NCI-H1417 treated with DMSO at 0.1 percent for 48 hours (cell line): ENCODE measurements around the gene CEP97.
A peak's percentile ranks its signal among the peaks of the same experiment; 100 is the strongest.
"Not testable (repeated sequence)": the region's sequence is repeated elsewhere in the genome, so short reads cannot be mapped to it uniquely, and the experiment has no call there.

Experiments used
- DNase-seq: peaks from one replicate; lab custom pipeline; 2025; lab: John Stamatoyannopoulos, UW

CEP97 gene

DNA sequence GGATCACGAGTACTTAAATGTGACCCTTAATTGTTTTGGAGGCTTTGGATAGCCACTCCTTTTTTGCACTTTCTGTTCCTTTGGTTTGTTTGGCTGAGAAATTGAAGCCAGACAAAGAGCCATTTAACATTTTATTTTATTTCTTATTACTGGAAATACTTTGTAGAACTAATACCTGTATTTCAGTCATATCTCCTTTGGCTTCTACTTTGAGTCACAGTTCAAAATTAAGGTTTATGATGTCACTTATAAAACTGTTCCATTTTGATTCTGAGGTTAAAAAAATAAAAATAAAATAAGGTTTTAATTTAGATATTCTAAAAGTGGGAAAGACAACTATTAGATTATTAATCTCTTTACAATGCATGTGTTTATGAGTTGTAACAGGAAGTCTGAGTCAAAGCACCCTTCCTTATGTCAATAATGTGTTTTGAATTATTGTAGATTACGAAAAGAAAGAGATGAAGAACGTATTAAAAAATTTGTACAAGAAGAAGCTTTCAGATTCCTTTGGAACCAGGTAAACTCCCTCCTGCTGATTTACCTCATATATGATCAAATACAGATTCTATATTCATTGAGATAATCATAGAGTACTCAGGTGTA is 37.7 kb downstream of the CEP97 start:
- DNase-seq: no peak

DNA sequence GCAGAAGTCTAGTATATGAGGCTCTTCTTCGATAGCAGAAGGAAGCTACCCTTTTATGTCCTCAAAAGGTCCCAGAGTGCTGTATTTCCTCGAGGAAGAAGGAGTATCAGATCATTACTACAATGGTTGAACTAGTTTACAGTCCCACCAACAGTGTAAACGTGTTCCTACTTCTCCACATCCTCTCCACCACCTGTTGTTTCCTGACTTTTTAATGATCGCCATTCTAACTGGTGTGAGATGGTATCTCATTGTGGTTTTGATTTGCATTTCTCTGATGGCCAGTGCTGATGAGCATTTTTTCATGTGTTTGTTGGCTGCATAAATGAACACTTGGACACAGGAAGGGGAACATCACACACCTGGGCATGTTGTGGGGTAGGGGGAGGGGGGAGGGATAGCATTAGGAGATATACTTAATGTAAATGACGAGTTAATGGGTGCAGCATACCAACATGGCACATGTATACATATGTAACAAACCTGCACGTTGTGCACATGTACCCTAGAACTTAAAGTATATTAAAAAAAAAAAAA is 53.4 kb downstream of the CEP97 start:
- not testable (repeated sequence) for DNase-seq

DNA sequence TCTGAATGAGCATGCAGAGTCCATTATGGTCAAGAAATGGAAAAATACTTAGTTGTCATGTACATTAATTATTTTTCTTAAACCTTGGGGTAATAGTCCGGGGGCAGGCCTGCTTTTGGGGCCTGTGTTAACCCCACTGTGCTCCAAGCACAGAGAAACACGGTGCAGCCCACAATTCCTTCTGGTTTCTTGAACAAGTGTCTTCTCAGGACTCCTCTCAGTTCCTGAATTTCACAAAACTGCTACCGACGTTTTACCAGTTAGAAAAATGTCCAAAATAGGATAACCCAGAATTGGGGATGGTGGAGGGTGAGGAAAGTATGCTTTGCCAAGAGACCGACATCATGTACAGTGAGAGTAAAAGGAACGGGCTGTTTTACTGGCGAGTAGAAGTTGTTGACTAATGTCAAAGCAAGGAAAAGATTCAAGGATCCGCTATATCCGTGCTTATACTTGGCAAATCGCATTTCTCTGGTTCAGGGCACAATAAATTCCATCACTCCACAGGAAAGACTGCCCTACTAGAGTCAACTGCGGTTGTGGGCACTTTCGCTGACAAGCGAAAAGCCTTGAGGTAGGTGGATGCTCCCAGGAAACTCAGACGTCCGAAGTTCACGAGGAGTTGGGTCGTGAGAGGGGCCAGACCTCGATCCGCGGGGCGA is 54.1 kb downstream of the CEP97 start:
- no peak for DNase-seq

DNA sequence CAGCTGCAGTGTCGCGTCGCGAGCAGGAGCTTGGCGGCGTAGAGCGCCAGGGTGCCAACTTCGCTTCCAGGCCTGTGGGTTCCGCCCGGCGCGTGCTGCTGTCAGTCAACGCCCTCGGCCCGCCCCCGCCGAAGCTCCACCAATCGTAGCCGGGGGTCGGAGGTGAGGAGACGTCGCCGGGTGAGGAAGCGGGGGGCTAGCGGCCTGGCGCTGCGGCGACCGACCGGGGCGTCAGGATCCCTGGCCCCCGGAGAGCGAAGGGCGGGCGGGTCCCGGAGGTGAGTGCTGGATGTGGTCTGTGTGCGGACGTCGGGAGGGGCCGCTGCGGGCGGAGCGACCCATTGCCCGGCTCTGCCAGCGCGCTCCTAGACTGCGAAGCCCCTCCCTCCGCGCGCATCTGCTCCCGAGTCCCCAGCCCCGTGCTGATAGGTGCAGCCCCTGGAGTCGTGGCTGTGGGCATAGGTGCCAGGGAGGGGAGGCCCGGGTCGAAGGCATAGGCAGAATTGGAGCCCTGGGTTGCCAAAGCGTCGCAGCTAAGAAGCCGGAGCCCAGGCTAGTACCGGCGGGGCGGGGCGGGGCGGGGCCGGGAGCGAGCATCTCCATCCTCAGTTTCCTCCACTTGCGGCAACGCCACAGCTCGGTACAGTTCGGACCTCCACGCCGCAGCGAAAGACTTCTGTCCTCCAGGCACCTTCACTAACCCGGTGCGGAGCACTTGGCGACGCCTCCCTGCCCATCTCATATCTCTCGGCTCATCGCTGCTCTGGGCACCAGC is 54.8 kb downstream of the CEP97 start, which contains the start of gene NXPE3:
TSS of gene NXPE3 (plus strand) at position 165 of the 775 bp plus-strand sequence. CDS start 6,386 bp downstream, outside the sequence.
- DNase-seq: peak; percentile 64

DNA sequence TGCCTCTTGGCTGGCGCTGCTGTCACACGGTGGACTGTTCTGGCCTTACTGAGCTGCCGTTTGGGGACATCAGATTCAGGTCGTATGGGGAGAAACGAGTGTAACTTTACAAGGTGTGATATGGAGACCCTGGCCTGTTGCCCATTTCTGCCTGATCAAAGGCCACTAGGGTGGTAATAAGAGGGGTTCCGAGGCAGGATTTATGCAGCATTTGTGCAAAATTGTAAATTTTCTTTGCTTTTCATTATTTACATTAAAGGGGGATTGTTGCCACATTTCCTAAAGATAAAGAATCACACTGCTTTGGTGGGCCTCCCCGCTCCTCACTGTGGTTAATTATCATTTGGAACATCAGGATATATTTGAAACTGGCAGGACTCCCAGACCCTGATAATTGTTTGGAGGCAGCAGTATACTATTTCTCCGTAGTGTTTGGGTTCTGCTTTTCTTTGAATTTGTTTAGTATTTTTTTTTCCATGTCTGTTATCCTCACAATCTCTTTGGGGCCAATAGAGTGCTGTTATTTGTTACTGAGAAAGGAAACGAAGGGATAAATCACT is 55.5 kb downstream of the CEP97 start:
- DNase-seq: no peak

DNA sequence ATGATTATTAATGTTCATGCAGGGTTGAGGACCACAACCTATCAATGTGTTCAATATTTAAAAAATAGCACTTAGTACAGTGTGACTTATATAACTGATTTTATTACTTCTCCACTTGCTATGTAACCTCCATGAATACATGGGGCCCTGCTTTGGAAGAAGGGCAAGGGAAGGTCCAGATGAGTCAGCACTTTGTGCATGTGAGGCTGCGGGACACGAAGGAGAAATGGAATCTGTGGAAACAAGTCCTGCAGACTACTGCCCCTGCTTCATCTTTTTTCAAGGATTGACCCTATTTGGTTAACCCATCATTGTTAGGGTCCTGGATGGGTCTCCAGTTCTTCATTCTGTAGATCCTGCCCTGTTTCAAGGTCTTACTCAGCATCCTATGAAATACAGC is 56.2 kb downstream of the CEP97 start:
- no peak for DNase-seq

DNA sequence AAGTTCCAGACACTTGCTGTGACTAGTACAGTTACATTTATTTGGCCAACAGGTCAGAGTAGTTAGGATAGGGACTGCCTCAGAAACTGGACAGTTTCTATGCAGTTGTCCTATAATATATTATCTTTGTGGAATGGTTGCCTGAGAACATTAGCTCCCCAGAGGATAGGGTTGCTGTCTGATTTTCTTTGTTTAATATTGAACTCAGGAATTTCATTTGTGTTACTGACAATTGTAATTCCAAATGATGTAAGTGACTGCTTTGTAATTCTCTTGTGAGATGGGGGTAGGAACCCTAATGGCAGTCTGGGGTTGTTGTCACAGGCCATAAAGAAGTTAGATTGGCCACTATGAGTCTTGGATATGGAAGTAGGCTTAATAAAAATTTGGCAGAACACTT is 56.8 kb downstream of the CEP97 start:
- DNase-seq: no peak

DNA sequence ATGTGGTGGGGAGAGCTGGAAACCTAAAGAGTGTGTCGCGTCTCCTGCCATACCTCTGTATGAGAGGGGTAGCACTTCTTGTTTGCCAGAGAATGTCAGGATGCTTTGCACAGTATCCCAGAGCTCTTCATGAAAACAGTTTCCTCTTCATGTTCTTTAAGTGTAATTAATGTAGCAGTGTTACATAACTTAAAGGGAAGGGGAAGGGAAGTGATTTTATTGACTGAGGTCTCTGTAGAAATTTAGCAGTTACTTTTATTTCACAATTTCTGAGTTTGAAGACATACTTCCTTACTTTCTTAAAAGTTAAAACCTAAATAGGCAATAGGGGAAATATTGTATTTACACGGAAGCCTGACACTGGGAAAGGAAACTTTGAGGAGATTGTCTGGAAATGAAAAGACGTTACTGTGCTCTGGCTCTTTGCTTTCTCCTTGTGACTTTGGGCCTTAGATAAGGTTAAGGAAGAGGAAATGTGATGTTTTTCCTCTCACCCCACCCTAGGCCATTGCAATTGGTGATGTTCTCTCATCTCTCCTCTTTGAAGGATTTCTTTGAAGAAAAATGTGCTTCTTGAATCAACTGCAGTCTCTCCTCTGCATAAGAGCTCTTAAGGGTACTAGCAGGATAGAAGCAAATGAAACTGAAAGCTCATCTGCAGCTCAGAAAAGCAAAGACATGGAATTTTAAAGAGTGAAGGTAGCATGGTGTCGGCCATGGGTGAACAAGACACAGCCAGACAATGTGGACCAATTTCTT is 60.6 kb downstream of the CEP97 start:
- no peak for DNase-seq

DNA sequence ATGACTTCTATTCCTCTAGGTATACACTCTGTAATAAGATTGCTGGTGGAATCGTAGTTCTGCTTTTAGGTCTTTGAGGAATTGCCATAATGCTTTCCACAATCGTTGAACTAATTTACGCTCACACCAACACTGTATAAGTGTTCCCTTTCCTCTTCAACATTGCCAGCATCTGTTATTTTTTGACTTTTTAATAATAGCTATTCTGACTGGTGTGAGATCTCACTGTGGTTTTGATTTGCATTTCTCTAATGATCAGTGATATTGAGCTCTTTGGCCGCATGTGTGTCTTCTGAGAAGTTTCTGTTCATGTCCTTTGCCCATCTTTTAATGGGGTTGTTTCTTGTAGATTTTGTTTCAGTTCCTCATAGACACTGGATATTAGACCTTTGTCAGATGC is 67.4 kb downstream of the CEP97 start:
- no peak for DNase-seq

DNA sequence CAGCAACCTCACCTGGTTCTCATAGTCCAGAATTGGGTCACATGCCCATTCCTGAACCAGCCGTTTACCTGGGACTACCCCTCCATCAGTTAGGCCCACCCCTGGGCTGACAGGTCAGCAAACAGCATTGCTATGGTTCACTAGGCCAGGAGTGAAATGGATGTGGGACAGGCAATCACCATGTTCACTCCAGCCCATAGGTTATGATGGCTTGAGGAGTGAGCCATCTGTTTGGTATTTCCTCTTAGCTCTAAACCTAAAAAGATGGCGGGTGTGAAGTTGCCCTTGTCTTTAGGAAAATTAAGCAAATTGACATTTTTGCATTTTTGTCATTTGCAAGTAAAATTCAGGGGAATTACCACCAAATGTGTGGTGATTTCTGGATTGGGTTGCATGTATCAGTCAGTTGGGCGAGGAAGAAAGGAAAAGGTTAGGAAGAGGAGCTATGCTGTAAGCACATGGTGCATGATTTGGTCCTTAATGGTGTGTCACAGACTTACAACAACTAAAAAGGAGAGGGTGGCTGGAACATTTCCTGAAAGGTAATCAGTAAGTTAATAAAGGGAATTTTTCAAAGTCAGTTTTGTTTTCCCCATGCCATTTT is 71.8 kb downstream of the CEP97 start:
- DNase-seq: no peak

DNA sequence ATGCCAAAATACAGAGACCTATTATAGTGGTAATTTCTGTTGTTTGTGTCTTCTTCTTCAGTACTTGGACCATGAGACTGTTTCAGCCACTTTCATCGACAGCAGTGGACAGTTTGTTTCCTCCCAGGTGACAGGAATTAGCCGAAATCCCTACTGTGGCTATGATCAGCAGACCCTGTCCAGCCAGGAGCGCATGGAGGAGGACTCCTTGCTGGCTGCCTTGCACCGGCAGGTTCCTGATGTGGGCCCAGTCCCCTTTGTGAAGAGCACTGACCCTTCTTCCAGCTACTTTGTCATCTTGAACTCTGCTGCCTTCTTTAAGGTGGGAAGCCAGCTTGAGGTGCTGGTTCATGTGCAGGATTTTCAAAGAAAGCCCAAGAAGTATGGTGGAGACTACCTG is 76.8 kb downstream of the CEP97 start:
- DNase-seq: no peak

DNA sequence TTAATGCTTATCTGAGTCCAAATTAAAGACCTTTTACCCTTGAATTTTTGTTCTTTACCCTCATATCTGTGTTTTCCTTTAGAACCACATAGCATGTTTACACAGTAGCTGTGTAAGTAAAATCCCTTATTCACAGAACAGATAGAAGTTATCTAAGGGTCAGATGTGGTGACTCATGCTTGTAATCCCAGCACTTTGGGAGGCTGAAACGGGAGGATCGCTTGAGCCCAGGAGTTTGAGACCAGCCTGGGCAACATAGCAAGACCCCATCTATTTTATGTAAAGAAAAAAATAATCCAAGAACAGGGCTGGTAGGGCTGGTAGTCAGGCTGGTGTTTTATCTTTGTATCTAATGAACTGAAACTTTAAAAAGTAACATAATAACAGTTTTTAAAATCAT is 77.8 kb downstream of the CEP97 start:
- DNase-seq: no peak

DNA sequence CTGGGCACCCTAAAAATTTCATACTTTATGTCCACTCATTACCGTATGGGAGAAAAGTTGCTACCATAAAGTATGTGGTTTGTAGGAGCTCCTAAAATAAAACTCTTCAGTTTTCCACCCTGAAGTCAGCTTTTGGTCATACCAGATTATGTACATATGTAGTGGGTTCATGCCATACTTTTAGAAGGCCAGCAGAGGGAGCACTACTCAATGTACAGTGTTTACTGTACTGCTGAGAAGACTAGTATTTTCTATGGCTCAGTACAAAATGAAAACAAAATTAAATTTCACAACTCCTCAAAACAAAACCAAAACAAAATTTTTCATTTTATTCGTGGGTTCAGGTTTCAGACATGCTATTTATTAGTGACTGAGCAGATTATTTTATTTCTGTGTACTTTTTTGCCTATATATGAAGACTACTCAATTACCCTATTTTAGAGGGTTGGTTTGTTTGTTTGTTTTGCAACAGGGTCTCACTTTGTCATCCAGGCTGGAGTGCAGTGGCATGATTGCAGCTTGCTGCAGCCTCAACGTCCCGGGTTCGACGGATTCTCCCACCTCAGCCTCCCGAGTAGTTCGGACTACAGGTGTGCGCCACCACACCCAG is 78.9 kb downstream of the CEP97 start:
- peak; percentile 15 for DNase-seq

DNA sequence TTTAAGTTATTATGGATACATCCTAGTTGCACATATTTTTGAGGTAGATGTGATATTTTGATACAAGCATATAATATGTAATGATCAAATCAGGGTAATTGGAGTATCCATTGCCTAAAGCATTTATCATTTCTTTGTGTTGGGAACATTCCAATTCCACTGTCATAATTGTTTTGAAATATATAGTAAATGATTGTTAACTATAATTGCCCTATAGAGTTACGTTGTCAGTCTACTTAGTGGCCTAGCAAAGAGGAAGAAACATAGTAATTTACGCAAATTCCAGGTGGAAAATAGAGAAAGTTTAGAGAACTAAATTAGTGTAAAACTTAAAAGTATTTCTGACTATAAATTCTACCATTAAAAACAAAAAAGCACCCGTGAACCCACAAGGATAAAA is 79.5 kb downstream of the CEP97 start:
- DNase-seq: no peak

DNA sequence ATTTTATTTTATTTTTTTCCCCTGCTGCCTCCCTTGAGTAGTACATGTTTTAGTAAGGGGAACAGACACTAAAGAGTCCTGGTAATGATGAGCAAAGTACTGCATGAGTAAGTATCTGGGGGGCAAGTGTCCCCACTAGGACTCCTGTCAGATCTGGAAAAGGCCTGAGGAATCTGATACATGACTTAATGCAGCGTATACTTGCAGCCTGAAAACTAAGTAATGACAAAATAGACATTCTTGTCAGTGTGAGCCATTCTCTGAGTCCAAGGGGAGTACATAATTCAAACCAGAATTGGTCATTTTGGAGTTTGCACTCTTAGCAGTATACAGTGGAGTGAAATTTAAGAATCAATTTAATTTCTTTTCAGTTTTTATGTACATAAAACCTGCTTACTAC is 82.1 kb downstream of the CEP97 start:
- DNase-seq: no peak

DNA sequence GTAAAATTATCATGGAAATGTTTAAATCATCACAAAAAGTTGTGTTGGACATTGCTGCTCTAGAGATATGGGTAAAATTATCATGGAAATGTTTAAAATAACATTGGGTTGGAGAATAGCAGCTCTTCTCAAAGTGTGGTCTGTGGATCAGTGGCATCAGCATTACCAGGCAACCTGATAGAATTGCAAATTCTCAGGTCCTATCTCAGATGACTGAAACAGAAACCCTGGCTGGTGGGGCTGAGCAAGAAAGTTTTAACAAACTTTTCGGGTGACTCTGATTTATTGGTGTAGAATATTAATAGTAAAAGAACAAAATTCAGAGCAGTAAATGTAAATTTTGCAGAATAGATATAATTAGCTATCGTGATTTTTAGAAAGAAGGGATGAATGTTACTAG is 83.5 kb downstream of the CEP97 start:
- no peak for DNase-seq

DNA sequence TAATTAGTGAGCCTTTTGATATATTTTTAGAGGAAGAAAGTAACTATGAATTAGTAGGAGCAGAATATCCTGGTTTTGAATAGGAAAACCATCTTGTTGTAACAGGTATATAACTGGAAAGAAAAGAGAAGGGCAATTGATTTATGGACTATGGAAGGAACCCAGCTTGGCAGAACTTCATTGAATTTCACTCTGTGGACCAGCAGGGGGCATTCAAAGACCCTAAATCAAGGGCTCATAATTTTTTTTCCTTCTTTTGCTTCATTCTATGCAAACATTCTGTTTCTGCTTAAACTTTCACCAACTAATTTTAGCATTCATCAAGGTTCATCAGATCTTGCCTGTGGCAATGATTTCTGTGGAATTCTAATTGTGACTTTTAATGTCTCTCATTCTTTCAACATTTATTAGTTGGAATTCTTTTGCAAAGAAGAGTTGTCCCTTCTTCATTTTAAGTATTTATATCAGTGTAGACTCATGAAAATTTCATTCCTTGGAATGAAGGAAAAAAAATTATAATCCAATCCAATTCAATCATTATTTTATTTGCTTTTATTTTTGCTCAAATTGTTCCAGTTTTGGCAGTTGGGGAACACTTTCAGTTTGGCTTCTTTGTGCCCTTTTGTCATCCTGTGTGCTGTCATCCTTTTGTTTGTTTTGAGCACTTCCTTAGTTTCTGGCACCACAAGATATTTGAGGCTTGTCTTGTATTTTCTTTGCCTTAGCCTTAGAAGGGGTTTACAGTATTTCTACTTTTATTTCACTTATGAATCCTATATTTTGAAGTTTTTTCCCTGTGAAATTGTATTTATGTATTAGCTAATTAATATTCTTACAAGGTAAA is 85.0 kb downstream of the CEP97 start:
- no peak for DNase-seq

DNA sequence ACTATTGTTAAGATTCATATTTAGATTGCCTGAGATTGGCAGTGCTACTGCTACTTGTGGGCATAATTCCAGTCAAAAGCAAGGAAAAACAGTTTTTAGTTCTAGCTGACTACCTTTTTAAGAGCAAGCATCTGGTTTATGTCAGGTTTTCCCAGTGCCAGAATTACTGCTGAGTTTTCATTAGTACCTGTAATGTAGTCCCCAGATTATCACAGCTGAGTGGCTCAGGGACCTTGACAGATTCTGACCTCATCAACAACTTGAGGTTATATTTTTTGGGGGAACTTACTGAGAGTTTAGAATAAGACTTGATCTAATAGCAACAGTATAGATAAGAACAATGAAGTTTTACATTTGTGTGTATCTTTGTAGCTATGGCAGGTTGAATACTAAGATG is 85.6 kb downstream of the CEP97 start:
- no peak for DNase-seq

DNA sequence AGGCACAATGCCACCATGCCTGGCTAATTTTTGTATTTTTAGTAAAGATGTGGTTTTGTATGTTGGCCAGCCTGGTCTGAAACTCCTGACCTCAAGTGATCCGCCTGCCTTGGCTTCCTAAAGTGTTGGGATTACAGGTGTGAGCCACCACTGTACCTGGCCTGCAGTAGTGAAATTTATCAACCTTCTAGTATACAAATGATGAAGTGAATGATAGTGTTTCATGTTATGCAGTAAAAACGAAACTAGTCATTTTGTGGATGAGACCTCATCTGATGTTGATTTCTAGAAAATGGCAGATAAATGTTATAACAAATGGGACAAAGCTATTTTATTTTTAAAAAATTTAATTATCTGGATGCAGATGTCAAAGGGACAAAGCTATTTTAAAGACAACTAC is 87.5 kb downstream of the CEP97 start:
- DNase-seq: no peak

DNA sequence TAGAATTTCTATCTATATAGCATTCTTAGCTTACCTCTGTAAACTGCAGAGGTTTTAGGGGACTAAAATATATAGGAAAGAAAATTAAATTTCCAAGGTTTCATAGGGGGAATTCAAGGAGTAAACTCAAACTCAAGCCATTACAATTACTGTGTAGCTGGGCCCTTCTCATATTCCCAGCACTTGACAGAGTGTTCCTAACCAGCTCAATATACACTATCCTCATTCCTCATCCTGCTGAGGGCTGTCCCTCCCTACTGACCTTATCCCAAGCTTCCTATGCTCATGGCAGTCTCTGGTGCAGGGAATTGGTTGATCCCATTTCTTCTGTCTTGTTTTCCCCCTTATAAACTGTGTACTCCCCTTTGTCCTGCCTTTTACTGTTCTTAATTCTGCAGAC is 88.5 kb downstream of the CEP97 start:
- no peak for DNase-seq
